ENCODE measurements around the gene SHISA9.
A peak's percentile ranks its signal among the peaks of the same experiment; 100 is the strongest.

Gene SHISA9

DNA sequence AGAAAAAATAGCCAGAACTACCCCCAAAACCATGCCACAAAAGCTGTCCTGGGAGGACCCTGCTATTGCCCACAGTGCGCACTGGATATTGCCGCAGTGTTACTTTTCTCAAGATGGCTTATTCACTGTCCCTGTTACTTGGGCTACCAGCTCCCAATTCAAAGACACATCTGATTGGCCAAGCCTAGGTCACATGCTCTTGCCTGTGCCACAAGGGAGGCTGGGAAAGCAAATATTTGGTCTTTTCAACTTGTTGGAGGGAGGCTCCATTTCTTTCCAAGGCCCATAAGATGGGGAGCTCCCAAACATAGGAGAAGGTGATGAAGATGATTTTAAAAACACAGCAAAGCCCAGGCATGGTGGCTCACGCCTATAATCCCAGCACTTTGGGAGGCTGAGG lies 257.0 kb downstream of the SHISA9 start:
- no peak for FAIRE-seq
- no peak for DNase-seq (ENCODE audit: insufficient read length, low spot score)
- TF ChIP-seq, protein P1, sequence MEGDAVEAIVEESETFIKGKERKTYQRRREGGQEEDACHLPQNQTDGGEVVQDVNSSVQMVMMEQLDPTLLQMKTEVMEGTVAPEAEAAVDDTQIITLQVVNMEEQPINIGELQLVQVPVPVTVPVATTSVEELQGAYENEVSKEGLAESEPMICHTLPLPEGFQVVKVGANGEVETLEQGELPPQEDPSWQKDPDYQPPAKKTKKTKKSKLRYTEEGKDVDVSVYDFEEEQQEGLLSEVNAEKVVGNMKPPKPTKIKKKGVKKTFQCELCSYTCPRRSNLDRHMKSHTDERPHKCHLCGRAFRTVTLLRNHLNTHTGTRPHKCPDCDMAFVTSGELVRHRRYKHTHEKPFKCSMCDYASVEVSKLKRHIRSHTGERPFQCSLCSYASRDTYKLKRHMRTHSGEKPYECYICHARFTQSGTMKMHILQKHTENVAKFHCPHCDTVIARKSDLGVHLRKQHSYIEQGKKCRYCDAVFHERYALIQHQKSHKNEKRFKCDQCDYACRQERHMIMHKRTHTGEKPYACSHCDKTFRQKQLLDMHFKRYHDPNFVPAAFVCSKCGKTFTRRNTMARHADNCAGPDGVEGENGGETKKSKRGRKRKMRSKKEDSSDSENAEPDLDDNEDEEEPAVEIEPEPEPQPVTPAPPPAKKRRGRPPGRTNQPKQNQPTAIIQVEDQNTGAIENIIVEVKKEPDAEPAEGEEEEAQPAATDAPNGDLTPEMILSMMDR (IDR thresholded peaks at IDR 0.05; ENCODE audit: insufficient read depth, missing control alignments) = no peak

DNA sequence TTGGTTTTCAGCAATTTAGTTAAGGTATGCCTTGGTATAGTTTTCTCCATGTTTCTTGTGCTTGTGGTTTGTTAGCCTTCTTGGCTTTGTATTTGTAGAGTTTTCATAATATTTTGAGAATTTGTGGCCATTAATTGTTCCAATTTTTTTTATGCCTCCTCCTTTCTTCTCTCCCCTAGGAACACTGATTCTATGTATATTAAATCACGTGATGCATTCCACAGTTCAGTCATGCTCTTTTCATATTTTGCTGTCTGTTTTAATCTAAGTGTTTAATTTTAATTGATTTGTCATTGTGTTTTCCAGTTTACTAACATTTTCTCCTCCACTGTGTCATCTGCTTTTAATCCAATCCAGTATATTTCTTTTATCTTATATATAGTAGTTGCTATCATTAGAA lies 263.6 kb downstream of the SHISA9 start:
- TF ChIP-seq, protein P1 (IDR thresholded peaks at IDR 0.05; ENCODE audit: insufficient read depth, missing control alignments) = no peak
- DNase-seq (ENCODE audit: insufficient read length, low spot score) (no peak), FAIRE-seq (no peak)

DNA sequence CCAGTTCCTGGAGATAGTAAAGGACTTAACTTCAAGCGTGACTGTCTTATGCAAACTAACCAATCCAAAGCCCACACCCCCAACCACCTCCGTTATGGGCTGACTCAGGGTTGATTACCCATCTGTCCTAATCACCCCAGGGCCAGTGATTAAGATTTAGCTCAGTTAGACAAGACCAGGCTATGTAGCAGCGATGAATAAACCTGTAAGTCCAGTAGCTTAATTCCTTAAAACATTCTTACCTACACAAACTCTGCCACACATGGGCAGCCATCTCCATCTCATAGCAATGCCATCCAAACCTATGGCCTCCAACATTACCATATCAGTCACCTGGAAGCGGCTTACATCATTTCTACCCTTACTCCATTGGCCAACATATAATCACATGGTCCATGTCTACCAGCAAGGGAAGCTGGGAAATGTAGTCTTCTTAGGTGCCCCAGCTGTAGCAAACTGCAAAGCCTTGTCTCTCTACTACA lies 266.7 kb downstream of the SHISA9 start:
- DNase-seq (ENCODE audit: insufficient read length, low spot score) (peak; percentile 34), FAIRE-seq (peak; percentile 87)
- TF ChIP-seq, protein P1 (IDR thresholded peaks at IDR 0.05; ENCODE audit: insufficient read depth, missing control alignments) = no peak

DNA sequence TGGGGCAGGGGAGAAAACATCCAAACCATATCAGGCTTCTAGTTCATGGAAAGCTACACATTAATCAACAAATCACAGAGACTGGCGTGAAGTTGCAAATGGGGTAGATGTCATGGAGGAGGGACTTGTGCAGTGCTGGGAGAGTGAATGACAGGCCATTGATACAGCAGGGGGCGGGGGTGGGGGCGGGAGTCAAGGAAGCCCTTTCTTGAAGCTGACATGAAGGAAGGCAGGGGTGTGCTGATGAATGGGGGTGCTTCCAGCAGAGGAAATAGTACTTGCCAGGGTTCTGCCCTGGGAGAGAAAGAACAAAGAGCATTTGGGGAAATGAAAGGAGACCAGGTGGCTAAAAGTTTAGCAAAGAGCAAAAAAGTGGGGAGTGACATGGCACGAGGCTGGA lies 269.9 kb downstream of the SHISA9 start:
- TF ChIP-seq, protein P1 (IDR thresholded peaks at IDR 0.05; ENCODE audit: insufficient read depth, missing control alignments) = no peak
- no peak for DNase-seq (ENCODE audit: insufficient read length, low spot score)
- FAIRE-seq = no peak

GRCh38 chr16:13176711-13177110 lies 275.3 kb downstream of the SHISA9 start:
- TF ChIP-seq, protein P1 (IDR thresholded peaks at IDR 0.05; ENCODE audit: insufficient read depth, missing control alignments) = no peak
- DNase-seq (ENCODE audit: insufficient read length, low spot score) = no peak

GRCh38 chr16:13178318-13178717 lies 276.9 kb downstream of the SHISA9 start:
- DNase-seq (ENCODE audit: insufficient read length, low spot score) = no peak
- FAIRE-seq = no peak
- TF ChIP-seq, protein P1 (IDR thresholded peaks at IDR 0.05; ENCODE audit: insufficient read depth, missing control alignments) = no peak

More at GRCh38 chr16:13176711-13177110, 275.3 kb downstream of the SHISA9 start:
- FAIRE-seq = no peak

DNA sequence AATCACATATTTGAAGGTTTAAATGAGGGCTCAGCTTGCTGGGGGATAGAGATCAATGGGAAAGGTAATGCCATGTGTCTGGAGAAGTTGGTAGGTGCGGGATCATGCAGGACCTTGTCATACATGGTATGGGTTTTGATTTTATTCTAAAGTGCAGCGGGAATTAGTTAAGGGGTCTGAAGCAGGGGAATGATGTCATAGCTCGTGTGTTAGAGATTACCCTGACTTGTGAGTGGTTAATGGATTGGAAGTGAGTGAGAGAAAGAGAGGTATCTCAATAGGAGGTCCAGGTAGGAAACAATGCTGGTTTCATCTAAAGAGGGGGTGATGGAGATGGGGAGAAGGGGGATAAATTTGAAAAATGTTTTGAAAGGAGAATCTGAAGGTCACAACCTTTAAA lies 280.0 kb downstream of the SHISA9 start:
- FAIRE-seq (no peak), DNase-seq (ENCODE audit: insufficient read length, low spot score) (no peak)
- TF ChIP-seq, protein P1 (IDR thresholded peaks at IDR 0.05; ENCODE audit: insufficient read depth, missing control alignments) = no peak
